GM18861 (cell line): ENCODE measurements around the gene PRDM12.

ENCODE experiments used
- ATAC-seq: cut with Tn5 transposase; IDR thresholded peaks from one replicate; pipeline ENCODE4 v1.9.1; 2021; ENCODE audit not compliant: unreplicated experiment

The PRDM12 gene

GRCh38 chr9:130635721-130636647, 28.4 kb upstream of the PRDM12 start:
- ATAC-seq: no peak

DNA sequence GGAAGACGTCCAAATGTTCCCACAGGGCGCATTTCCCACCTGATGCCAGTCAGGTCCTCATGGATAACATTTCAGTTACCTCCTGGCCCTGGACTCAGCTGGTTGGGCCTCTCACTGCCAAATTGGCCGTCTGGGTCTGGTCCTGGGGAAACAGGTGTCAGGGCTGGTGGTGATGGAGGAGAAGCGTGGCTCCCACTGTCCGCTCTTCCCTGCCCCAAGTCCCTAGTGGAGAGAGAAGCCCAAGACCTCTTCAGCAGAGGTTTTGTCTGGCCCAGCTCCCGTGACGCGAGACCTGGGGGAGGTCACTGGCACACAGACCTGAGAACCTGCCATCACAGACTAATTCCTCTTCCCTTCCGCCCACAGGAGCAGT, 27.8 kb upstream of the PRDM12 start:
- no peak for ATAC-seq

GRCh38 chr9:130638284-130639123, 25.9 kb upstream of the PRDM12 start:
- ATAC-seq: no peak

GRCh38 chr9:130639124-130639765, 25.1 kb upstream of the PRDM12 start:
- ATAC-seq: no peak

DNA sequence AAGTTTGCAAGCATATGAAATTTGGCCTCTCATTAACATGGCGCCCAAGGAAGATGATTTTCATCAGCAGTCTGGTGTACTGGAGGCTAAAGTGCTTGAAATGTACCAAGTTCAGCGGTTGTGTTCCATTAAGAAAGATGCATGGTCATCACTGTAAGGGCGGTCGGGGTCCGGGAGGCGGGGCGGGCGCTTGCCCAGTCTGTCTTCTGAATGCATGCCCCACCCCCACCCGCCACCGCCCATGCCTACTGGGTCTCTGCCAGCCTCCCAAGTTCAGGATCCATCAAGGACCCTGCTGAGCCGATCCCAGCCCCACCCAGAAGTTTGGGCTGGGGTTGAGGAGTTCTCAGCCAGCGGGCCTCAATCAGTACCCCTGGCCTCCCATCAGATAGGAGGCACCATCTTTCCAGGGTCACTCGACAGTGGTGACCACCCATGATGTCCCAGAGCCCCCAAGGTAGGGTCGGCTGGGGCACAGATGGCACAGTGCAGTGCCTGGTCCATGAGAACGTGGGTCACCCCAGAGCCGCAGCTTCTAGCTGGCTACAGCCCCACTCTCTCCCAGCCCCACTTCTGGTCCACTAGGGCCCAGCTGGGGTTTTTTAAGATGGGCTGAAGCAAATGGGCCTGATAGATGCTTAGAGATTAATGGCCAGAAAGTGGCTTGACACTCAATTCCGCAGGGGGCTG, 24.4 kb upstream of the PRDM12 start:
- no peak for ATAC-seq

DNA sequence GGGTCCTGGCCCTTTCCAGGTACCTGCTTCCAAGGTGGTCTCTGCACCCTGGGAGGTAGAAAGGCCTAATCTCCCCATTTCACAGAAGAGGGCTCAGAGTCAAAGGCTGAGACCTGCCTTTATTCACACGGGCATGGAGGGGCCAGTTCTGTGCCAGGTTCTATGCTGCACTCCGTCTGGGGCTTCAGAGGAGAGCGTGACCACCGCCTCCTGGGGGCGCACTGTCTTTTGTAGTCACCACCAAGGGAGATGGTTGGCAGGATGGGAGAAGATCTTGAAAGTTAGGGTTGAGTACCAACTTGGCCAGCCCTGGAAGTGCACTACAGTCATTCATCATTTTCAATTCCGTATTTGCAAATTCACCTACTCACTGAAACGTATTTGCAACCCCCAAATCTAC, 23.7 kb upstream of the PRDM12 start:
- no peak for ATAC-seq

- ATAC-seq: no peak
Measured at GRCh38 chr9:130642926-130643325, 21.5 kb upstream of the PRDM12 start.

DNA sequence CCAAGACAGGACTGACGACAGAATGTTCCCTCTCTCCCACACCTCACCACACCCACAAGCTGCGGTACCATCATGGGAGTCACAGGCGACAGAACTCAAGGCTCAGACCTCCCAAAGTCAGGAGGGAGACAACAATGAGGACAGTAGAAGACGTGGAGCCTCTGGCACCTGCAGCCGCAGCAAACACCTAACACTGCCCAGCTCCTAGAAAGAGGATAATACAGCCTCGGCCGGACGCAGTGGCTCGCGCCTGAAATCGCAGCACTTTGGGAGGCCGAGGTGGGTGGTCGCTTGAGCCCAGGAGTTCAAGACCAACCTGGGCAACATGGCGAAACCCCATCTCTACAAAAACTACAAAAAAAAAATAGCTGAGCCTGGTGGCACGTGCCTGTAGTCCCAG, 13.2 kb upstream of the PRDM12 start:
- no peak for ATAC-seq

GRCh38 chr9:130651752-130652151, 12.6 kb upstream of the PRDM12 start:
- ATAC-seq: no peak

DNA sequence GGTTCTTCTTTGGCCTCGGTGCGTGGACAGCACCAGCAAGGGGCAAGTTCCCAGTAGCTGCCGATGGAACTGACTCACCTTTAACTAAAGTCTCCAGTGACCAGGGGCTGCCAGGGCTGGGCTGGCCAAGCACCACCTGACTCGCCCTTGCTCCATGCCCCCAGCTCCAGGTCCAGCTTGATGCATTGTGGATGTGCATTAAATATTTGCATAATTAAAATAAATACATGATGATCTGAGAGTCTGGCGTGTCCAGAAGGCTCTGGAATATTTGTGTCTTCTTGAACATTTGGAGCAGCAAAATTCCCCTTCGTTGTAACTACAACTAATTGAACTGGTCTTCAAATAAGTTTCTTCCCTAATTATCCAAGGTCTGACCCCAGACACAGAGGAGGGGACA, 9.5 kb upstream of the PRDM12 start:
- ATAC-seq: no peak

DNA sequence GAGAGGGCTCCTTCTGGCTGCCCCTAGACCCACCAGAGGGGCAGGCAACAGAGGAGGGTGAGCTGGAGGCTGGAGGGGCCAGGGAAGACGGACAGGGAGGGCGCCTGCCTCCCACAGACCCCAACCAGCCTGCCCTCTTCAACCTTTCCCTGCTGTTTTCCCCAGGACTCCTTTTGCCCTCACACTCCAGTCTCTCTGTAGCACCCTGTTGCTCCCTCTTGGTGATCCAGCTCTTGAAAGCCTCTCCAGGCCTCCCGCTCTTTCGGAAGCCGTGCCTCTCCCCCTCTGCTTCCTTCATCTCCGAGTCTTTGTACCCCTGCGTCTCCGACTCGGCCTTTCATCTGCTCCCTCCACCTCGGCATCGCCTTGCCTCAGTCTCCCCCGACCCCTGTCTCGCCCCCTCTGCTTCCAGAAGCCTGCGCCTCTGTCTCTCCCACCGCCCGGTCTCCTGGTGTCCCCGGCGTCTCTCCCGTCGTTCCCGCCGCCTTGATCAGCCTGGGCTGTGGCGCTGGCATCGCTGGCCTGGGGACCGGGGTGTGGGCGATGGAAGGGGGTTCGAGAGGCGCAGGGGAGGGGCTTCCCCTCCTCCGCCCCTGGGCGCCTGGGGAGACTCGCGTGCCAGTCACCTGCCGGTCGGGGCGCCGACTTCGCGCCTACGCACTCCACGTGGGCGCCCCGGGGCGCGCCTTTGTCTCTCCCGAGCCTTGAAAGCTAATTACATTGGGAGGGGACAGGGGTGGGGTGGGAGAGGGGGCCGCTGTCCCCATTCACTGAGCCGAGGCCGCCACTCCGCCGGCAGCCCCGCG, 5.3 kb upstream of the PRDM12 start:
- no peak for ATAC-seq

- ATAC-seq: no peak
Measured at GRCh38 chr9:130659699-130660248, 4.6 kb upstream of the PRDM12 start.

DNA sequence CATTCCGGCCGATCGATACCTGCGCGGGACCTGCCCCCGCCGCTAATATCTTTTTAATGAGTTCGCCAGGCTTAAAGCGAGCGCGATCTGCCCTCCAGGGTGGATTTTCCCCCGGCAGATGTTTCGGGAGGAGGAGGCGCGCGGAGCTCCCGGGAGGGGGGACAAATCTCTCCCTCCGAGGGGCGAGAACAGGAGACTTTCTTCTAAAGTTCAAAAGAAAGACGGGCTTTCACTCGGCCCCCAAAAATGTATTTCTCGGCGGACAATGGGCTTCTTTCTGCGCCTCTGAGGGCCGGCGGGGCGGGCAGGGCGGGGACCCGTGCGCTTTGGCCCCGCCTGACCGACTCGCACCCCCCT, 4.1 kb upstream of the PRDM12 start:
- ATAC-seq: no peak

GRCh38 chr9:130660683-130661450, 3.5 kb upstream of the PRDM12 start:
- ATAC-seq: no peak

GRCh38 chr9:130661451-130662098, 2.8 kb upstream of the PRDM12 start:
- ATAC-seq: no peak

DNA sequence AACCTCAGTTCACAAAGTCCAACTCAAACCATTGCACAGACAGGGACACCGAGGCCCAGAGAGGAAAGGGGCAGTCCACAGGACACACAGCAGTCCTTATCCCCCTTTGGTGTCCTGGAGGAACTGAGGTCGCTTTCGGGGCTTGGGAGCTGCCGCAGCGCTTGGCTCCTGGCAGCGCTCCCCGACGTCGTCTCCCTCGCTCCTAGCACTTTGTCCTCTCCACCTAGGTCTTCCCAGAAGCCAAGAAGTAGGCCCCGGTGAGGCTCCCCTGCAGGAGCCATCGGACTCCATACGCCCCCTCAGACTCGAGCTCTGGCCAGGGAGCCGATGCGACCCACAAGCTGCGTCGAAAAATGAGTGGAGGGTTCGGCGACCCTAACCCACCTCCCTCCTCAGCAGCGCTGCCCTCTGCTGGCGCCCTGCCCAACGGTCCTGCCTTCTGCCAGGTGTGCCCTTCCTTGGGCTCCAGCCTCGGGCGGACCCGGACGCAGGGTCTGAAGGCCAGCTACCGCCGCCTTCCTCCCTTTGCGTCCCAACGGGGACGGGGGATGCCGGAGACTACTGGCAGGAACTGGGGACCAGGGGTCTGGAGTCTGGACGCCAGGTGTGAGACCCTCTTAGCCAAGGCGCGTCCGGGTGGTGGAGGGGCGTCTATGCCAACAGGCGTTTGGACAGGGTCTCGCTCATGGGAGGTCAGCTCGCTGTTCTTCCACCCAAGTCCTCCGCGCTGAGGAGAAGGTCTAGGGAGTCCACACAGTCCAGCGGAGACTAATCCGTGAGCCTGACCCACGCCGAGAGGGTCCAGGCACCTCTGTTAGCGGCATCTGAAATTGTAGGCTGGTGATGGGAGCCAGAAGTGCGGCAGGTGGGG, 2.1 kb upstream of the PRDM12 start:
- no peak for ATAC-seq

DNA sequence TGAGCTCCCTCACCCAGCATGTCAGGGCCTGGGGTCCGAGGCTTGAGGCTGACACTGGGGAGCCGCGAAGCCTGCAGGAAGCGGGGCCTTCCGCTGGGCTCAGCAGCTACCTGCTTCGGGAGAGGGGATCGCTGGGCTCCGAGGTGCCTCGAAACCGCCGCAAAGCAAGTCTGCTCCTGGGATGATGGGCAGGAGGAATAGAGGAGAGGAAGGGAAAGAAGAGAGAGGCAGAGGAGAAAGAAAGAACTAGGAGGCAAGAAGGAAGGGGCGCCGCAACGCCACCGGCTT, 1.5 kb upstream of the PRDM12 start:
- ATAC-seq: no peak
